Activated T-cell treated with anti-CD3 and anti-CD28 coated beads for 48 hours (primary cell): ENCODE measurements around the gene CFAP221.

Source experiments
- DNase-seq: peaks from one replicate; pipeline ENCODE4 v3.0.0-alpha.2; 2020; ENCODE audit warnings: low read depth

CFAP221 gene

GRCh38 chr2:119680457-119681202 is 136.4 kb downstream of the CFAP221 start:
- no peak for DNase-seq

DNA sequence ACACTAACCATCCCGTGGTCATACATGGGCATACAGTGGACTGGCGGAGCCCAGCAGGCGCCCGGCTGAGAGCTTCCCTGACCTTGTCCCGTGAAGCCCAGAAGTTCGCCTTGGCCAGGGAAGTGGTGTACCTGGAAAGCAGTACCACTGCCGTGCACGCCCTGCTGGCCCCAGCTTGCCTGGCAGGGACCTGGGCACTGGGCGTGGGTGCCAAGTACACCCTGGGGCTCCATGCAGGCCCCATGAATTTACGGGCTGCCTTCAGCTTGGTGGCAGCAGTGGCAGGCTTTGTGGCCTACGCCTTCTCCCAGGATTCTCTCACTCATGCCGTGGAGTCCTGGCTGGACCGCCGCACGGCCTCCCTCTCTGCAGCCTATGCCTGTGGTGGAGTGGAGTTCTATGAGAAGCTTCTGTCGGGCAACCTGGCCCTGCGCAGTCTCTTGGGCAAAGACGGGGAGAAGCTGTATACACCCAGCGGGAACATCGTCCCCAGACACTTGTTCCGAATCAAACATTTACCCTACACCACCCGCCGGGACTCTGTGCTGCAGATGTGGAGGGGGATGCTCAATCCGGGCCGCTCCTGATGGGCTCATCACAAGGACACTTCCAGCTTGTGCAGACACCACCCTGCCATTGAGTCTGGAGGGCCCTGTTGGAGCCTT is 137.1 kb downstream of the CFAP221 start:
- no peak for DNase-seq

GRCh38 chr2:119681868-119682220 is 137.6 kb downstream of the CFAP221 start:
- DNase-seq, result no peak

- DNase-seq, result no peak
Measured at GRCh38 chr2:119682578-119682977, 138.3 kb downstream of the CFAP221 start.

DNA sequence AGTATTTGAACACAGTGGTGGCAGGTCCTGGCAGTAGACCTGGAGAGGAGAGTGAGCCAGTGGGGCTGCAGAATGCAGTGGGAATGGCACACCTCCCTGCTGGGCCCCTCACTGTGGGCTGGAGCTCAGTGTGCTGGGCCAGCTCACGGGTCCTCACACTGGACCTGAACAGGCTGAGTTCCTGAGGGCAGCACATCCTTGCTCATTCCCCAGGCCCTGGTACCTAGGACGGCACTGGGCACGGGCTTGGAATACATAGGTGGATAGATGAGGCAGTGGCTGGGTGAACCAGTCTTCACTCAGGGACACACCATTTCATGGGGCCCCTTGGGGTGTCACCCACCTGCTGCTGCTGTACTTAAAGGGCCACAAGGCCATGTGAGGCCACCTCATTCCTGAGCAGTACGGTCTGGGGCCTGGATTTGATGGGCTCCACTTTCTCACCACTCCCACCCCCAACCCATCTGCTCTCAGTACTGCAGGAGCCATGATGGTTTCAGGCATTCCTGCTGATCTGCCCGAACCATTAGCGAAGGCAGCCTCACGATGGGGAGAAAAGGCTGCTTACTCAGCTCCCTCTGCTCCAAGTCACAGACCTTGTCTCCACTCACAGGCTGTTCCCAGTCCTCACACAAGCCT is 138.9 kb downstream of the CFAP221 start:
- DNase-seq, result no peak

- DNase-seq, result no peak
Measured at GRCh38 chr2:119683713-119684443, 139.6 kb downstream of the CFAP221 start.

DNA sequence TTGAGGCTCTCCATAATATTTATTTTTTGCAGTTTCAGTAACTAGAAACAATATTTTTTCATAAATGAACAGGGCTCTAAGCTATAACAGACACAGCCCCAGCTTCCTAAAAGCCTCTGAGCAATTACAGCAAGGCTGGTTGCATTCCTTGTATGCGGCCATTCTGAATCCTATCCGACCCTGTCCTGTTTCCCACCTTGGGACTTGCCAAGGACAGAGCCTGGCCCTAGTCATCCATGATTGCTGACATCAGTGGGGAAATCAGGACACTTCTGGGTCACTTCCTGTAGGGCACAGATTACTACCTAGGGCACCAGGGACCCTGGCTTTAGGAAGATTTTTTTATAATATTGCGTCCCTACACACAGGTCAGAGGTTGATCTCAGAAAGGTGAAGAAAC is 140.3 kb downstream of the CFAP221 start:
- no peak for DNase-seq

GRCh38 chr2:119688616-119689015 is 144.4 kb downstream of the CFAP221 start:
- DNase-seq, result no peak

GRCh38 chr2:119689218-119689617 is 145.0 kb downstream of the CFAP221 start:
- no peak for DNase-seq

- no peak for DNase-seq
Measured at GRCh38 chr2:119691189-119691588, 146.9 kb downstream of the CFAP221 start.

GRCh38 chr2:119691651-119692245 is 147.5 kb downstream of the CFAP221 start:
- no peak for DNase-seq

GRCh38 chr2:119692310-119692709 is 148.1 kb downstream of the CFAP221 start:
- no peak for DNase-seq

GRCh38 chr2:119692954-119693353 is 148.7 kb downstream of the CFAP221 start:
- DNase-seq, result no peak

DNA sequence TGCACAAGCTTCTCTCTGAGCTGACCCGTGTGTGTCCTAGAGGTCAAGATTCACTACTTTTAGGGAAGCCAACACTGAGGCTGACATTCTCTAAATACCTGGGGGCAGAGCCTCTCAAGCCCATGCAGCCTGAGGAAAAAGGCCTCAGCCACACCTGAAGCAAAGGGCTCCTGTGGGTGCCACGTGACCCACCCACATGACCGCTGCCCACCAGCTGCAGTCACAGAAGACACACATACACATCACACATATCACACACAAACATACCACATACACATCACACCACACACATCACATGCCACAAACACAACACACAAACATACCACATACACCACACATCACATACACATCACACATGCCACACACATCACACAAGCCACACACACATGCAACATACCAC is 149.3 kb downstream of the CFAP221 start:
- no peak for DNase-seq

DNA sequence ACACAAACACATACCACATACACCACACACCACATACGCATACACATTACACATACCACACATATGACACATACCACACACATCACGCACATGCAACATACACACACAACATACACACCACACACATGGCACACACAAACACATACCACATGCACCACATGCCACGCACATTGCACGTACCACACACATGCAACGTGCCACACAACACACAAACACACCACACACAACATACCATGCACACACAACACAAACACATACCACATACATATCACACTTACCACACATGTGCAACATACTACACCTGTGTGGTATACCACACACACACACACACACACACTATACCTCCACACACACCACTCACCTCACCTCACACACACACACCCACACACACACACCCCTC is 149.7 kb downstream of the CFAP221 start:
- DNase-seq, result no peak

DNA sequence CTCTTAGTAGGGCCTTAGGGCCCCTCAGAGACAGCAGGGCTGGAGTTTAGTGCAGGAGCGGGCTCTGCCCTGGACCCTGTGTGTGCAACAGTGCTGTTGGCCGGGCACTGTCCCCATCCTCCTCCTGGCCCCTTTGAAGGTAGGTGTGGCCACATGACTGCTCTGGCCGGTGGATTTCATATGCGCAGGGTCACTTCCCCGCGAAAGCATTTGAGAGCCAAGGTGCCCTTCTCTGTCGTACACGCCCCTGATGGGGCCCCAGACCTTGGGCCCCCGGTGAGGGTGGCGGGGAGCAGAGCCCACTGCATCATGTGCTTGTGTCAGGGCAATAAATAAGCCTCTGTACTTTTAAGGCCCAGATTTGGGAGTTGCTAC is 150.2 kb downstream of the CFAP221 start:
- DNase-seq, result no peak

- DNase-seq, result no peak
Measured at GRCh38 chr2:119694845-119695521, 150.7 kb downstream of the CFAP221 start.

DNA sequence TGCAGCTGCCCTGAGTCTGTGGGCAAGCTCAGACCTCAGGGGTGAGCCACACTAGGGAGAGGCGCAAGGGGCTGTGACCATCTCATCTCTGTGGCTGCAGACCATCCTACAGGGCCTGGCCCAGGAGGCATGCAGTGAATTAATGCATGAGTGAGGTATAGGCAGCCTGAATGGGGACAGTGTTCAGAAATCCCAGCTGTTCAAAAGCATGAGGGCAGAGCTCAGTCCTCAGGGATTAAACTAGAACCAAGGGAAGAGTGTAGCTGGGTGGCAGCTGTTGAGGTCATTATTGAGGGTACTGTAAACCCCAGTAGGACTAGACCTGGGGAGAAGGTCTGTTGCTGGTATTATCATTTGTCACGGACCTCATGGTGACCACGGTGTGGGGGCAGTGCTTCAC is 151.8 kb downstream of the CFAP221 start:
- no peak for DNase-seq

DNA sequence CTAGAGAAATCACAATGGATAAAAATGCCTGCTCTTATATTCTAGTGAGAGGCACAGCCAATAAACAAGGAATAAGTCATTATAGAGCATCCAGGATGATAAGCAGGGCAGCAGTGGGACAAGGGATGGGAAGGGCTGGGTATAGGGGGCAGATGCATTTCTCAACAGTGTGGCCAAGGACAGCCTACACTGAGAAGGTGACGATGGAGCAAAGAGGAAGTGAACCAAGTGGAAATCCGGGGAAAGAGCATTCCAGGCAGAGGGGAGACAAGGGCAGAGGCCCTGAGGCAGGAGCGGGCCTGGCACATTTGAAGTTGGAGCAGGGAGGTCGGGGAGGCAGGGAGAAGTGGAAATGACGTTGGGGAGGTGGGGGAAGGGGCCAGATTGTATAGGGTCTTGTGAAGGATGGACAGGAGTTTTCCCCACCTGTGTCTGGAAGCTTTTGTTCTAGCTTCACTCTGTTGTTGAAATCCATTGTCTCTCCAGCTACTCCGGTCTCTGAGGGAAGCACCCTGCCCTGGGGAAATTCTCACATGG is 152.3 kb downstream of the CFAP221 start:
- no peak for DNase-seq

DNA sequence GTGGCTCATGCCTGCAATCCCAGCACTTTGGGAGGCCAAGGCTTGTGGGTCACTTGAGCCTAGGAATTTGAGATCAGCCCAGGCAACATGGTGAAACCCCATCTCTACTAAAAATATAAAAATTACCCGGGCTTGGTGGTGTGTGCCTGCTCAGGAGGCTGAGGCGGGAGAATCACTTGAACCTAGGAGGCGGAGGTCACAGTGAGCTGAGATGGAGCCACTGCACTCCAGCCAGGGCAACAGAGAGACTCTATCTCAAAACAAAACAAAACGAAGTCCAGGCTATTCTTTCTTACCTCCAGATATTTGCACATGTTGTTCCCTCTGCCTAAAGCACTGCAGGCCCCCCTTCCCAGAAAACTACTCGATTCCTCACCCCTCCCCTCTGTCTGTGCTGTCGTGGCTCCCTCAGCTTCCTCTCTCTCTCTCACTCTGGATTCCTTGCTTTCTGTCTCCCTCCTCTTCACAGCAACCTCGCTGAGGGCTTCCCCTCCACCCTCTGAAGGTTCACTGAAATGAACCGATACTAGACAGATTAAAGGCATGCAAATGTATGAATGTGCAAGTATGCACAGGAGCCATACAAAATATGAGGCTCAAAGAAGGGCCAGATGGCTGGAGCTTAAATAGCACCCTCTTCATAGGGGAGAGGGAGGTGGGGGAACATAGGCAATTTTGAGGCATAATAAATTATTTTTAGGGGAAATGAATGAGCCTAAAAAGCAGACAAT is 153.2 kb downstream of the CFAP221 start:
- no peak for DNase-seq

DNA sequence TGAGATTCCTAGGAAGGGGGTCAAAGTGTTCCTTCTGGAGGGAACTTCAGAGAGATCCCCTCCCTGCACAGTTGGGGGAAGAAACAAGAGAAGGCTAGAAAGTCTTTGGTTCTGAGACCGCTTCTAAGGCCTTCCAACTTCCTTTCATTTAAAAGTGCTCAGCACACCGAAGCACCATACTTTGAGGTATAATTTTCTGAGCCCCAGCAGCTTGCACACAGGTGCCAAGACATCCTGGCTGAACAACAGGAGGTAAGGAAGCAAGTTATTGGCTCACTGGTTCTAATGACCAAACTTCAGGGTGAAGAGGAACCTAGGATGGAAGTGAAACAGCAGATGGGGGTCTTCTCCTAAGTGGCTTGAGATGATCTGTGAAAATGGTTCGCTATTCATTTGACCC is 154.0 kb downstream of the CFAP221 start:
- no peak for DNase-seq
